Neural progenitor cell (in vitro differentiated cells): ENCODE measurements around the gene YAP1. TPM values are rescaled to one million over a fixed set of nuclear protein-coding genes. Genes with fewer than 3 reads are reported as not detected.
A peak's percentile ranks its signal among the peaks of the same experiment; 100 is the strongest.

Experiments
- DNase-seq: peaks from one replicate; pipeline ENCODE4 v3.0.0-alpha.2; 2016; ENCODE audit warnings: low spot score
- H2AFZ ChIP-seq: fragments of 200-600 bp; sonication (generic); replicated peaks from 2 replicates; pipeline ENCODE4 v1.6.1; 2016; ENCODE audit warnings: antibody characterized with exemption
- H3F3A ChIP-seq: fragments of 200-600 bp; sonication (generic); 2 replicates; pipeline ENCODE4 v1.6.1; 2016; ENCODE audit warnings: antibody characterized with exemption, low read depth
- H3K27ac ChIP-seq: fragments of 200-600 bp; sonication (generic); 2 replicates; pipeline ENCODE4 v1.5.1; 2016; ENCODE audit warnings: mild to moderate bottlenecking
- H3K27me3 ChIP-seq: fragments of 200-600 bp; sonication (generic); 2 replicates; pipeline ENCODE4 v1.6.1; 2016; ENCODE audit warnings: mild to moderate bottlenecking, moderate library complexity
- H3K36me3 ChIP-seq: fragments of 200-600 bp; sonication (generic); 2 replicates; pipeline ENCODE4 v1.5.1; 2016
- H3K4me1 ChIP-seq: fragments of 200-600 bp; sonication (generic); 2 replicates; pipeline ENCODE4 v1.6.1; 2016; ENCODE audit warnings: mixed run types
- H3K4me2 ChIP-seq: fragments of 200-600 bp; sonication (generic); 2 replicates; pipeline ENCODE4 v1.6.1; 2016
- H3K4me3 ChIP-seq: fragments of 200-600 bp; sonication (generic); 2 replicates; pipeline ENCODE4 v1.5.1; 2016
- H3K79me2 ChIP-seq: fragments of 200-600 bp; sonication (generic); 2 replicates; pipeline ENCODE4 v1.6.1; 2016; ENCODE audit warnings: low read depth
- H3K9ac ChIP-seq: fragments of 200-600 bp; sonication (generic); 2 replicates; pipeline ENCODE4 v1.6.1; 2016
- H3K9me3 ChIP-seq: fragments of 200-600 bp; sonication (generic); 2 replicates; pipeline ENCODE4 v1.5.1; 2016; ENCODE audit warnings: low read depth
- H4K20me1 ChIP-seq: fragments of 200-600 bp; sonication (generic); 2 replicates; pipeline ENCODE4 v1.6.1; 2016; ENCODE audit warnings: low read depth
- H3K27ac Mint-ChIP-seq: 3 replicates; pipeline ENCODE4 v1.8.0; 2021; ENCODE audit warnings: mixed read lengths
- H3K27me3 Mint-ChIP-seq: 2 replicates; pipeline ENCODE4 v1.8.0; 2022; ENCODE audit warnings: low read depth, mild to moderate bottlenecking, inconsistent platforms, moderate library complexity, mixed read lengths; ENCODE audit not compliant: insufficient read depth
- H3K36me3 Mint-ChIP-seq: 3 replicates; pipeline ENCODE4 v1.8.0; 2021; ENCODE audit warnings: mixed read lengths
- H3K4me1 Mint-ChIP-seq: 3 replicates; pipeline ENCODE4 v1.8.0; 2021; ENCODE audit warnings: mixed read lengths
- H3K4me3 Mint-ChIP-seq: 3 replicates; pipeline ENCODE4 v1.8.0; 2021; ENCODE audit warnings: mild to moderate bottlenecking, moderate library complexity, mixed read lengths
- H3K9me3 Mint-ChIP-seq: 3 replicates; pipeline ENCODE4 v1.8.0; 2020; ENCODE audit warnings: mixed read lengths
- CTCF ChIP-seq: fragments of 200-600 bp; sonication (generic); IDR thresholded peaks from 2 replicates; pipeline ENCODE4 v1.5.1; 2017; ENCODE audit warnings: antibody characterized with exemption, mild to moderate bottlenecking
- EZH2 ChIP-seq: fragments of 200-600 bp; sonication (generic); IDR thresholded peaks from 2 replicates; pipeline ENCODE4 v1.6.1; 2017; ENCODE audit warnings: antibody characterized with exemption, mild to moderate bottlenecking, moderate library complexity
- EZH2phosphoT487 ChIP-seq: fragments of 200-600 bp; sonication (generic); IDR thresholded peaks from 2 replicates; pipeline ENCODE4 v1.6.1; 2017; ENCODE audit warnings: antibody characterized with exemption
- total RNA-seq: library from RNA; depleted of rRNA; stranded (reverse); fragments of >200 nt; gene quantifications from 2 replicates; pipeline ENCODE4 v1.2.3, GENCODE V29; 2015; ENCODE audit warnings: low replicate concordance

Gene YAP1
- total RNA-seq, 1 donor from 2014 or later: 59.9 TPM

DNA sequence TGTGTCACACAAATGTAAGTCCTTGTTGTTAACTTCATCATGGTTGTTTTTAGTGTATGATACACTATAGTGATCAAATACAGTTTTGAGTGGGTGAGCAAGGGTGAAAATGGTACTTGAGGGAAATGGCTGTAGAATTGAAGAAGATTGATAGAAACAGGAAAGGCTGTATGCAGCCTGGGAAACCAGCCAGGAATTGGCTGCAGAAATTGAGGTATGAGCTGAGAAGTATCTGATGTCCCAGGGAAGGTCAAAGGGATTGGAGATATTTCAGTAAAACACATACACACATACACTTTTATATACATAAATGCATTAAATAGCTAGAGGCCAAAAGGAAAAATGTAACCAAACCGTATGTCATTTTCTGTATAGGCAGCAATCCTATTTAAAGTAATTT lies 13.1 kb upstream of the YAP1 start:
- Histone ChIP-seq H3K27me3 (no peaks in the 10 kb centered on the region), H3F3A (no peaks in the 10 kb centered on the region), H3K27ac (no peak overlapping the region), H3K9me3 (no peaks in the 10 kb centered on the region), H3K4me3 (no peak overlapping the region), H3K4me1 (no peaks in the 10 kb centered on the region), H3K9ac (no peak overlapping the region), H3K79me2 (no peaks in the 10 kb centered on the region), H3K36me3 (no peaks in the 10 kb centered on the region), H3K4me2 (no peak overlapping the region), H4K20me1 (no peaks in the 10 kb centered on the region), H2AFZ (no peak overlapping the region)
- DNase-seq: no peak
- H3K9me3 Mint-ChIP-seq: no peaks in the 10 kb centered on the region
- H3K27me3 Mint-ChIP-seq: no peaks in the 10 kb centered on the region
- no peaks in the 10 kb centered on the region for H3K36me3 Mint-ChIP-seq
- TF ChIP-seq CTCF: no peak
- no peak for TF ChIP-seq EZH2phosphoT487
- TF ChIP-seq EZH2: no peak
- no peak overlapping the region for H3K4me3 Mint-ChIP-seq
- no peaks in the 10 kb centered on the region for H3K4me1 Mint-ChIP-seq
- H3K27ac Mint-ChIP-seq: no peak overlapping the region

DNA sequence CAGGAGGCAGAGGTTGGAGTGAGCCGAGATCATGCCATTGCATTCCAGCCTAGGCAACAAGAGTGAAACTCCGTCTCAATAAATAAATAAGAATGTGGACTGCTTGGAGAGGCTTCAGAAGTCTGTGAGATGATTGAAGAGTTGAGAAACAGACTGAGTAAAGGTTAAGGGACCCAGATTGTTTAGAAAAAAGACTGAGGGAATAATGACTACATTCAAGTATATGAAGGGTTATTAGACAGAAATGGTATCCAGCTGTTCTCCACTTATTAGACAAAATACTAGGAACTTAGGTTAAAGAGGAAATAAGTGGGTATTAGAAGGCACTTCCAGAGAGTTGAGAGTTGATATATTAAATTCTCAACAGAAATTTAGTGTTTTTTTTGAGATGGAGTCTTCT lies 10.5 kb upstream of the YAP1 start:
- no peaks in the 10 kb centered on the region for H3K9me3 ChIP-seq
- H4K20me1 ChIP-seq: no peaks in the 10 kb centered on the region
- no peaks in the 10 kb centered on the region for H3K36me3 ChIP-seq
- no peak overlapping the region for H3K27ac ChIP-seq
- peaks cover 2% of the 10 kb centered on the region for H3K27me3 Mint-ChIP-seq
- no peaks in the 10 kb centered on the region for H3K4me1 ChIP-seq
- H3K27me3 ChIP-seq: no peaks in the 10 kb centered on the region
- H3K4me1 Mint-ChIP-seq: no peaks in the 10 kb centered on the region
- no peak overlapping the region for H2AFZ ChIP-seq
- H3K4me3 ChIP-seq: no peak overlapping the region
- H3K36me3 Mint-ChIP-seq: peaks cover 3% of the 10 kb centered on the region
- no peak for DNase-seq
- no peak overlapping the region for H3K27ac Mint-ChIP-seq
- no peak overlapping the region for H3K4me2 ChIP-seq
- H3K79me2 ChIP-seq: no peaks in the 10 kb centered on the region
- H3K9ac ChIP-seq: no peak overlapping the region
- TF ChIP-seq CTCF: no peak
- no peak overlapping the region for H3K4me3 Mint-ChIP-seq
- H3K9me3 Mint-ChIP-seq: peaks cover 3% of the 10 kb centered on the region
- no peaks in the 10 kb centered on the region for H3F3A ChIP-seq

DNA sequence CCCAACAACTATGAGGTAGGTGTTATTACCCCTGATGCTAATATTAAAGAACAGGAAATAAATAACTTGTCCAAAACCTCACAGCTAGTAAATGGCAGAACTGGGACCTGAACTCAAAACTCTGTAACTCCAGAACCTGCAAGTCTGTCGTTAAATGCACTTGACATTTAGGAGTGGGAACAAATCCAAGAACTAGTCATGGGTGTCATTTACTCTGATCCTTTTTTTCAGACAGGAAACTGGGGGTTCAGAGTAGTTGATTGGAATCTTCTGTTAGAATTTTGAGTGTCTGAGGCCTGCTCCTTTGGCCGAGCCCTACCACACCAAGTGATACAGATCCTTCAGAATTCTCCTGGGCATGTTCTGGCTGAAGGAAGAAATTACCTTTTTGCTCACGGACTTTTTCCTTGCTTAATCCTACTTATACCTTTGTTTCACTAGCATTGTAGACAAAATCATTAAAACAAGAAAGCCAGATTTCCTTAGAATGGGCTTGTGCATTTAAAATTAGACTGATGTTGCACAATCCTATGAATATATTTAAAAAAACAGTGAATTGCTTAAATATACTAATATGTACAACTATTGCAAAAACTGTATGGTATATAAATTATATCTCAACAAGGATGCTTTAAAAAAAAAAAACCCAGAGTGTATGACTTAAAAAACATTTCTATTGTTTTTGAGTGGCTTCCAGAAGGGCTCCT lies 1.4 kb upstream of the YAP1 start:
- peak overlapping the region; percentile 53 for H3K27ac Mint-ChIP-seq
- H3K9me3 ChIP-seq: no peaks in the 10 kb centered on the region
- peaks cover 27% of the 10 kb centered on the region for H3F3A ChIP-seq
- TF ChIP-seq EZH2 (no peak), CTCF (no peak), EZH2phosphoT487 (no peak)
- peak overlapping the region; percentile 85 for H3K4me2 ChIP-seq
- H4K20me1 ChIP-seq: peaks cover 10% of the 10 kb centered on the region
- peak overlapping the region; percentile 99 for H3K4me3 Mint-ChIP-seq
- peaks cover 10% of the 10 kb centered on the region for H3K27me3 ChIP-seq
- no peak for DNase-seq
- H3K27me3 Mint-ChIP-seq: peaks cover 7% of the 10 kb centered on the region
- H3K79me2 ChIP-seq: peaks cover 39% of the 10 kb centered on the region
- peaks cover 3% of the 10 kb centered on the region for H3K36me3 Mint-ChIP-seq
- peak overlapping the region; percentile 79 for H3K4me3 ChIP-seq
- H3K4me1 Mint-ChIP-seq: peaks cover 27% of the 10 kb centered on the region
- peaks cover 5% of the 10 kb centered on the region for H3K9me3 Mint-ChIP-seq
- H3K4me1 ChIP-seq: peaks cover 21% of the 10 kb centered on the region
- H3K36me3 ChIP-seq: no peaks in the 10 kb centered on the region
- no peak overlapping the region for H3K9ac ChIP-seq
- H2AFZ ChIP-seq: no peak overlapping the region
- no peak overlapping the region for H3K27ac ChIP-seq
